K562 treated with DMSO at 1 percent for 12 hours (cell line): Measurements from ENCODE around the gene GALNT8. TPM values are rescaled to one million over a fixed set of nuclear protein-coding genes. Genes with fewer than 3 reads are reported as not detected.

Experiments used
- total RNA-seq: library from RNA; unstranded; fragments of 300-600 nt; gene quantifications from 2 replicates; pipeline ENCODE4 v1.2.3, GENCODE V29; 2022; ENCODE audit not compliant: insufficient read depth

Gene GALNT8
- total RNA-seq: 2.8 and 3.2 TPM in 2 replicates

GRCh38 chr12:4719821-4720636 lies at the start of gene GALNT8:
TSS of gene GALNT8 (plus strand) at chr12:4720400. CDS start at chr12:4720678, 278 bp downstream.

Other genes starting within 250 kb of the GALNT8 start
- gene RAD51AP1, start 181.5 kb upstream of the GALNT8 start, total RNA-seq: 35.6 and 86.1 TPM in 2 replicates
- 6.9 and 14.7 TPM in 2 replicates for gene DYRK4, start 158.2 kb upstream of the GALNT8 start, total RNA-seq
- 0.24 and 0.30 TPM in 2 replicates for gene AKAP3, start 71.3 kb upstream of the GALNT8 start, total RNA-seq
- gene NDUFA9, start 71.3 kb upstream of the GALNT8 start, total RNA-seq: 30.6 and 34.1 TPM in 2 replicates
- gene KCNA1, start 189.5 kb downstream of the GALNT8 start, total RNA-seq: not detected in 2 replicates